ENCODE data around the gene GRM2.

DNA sequence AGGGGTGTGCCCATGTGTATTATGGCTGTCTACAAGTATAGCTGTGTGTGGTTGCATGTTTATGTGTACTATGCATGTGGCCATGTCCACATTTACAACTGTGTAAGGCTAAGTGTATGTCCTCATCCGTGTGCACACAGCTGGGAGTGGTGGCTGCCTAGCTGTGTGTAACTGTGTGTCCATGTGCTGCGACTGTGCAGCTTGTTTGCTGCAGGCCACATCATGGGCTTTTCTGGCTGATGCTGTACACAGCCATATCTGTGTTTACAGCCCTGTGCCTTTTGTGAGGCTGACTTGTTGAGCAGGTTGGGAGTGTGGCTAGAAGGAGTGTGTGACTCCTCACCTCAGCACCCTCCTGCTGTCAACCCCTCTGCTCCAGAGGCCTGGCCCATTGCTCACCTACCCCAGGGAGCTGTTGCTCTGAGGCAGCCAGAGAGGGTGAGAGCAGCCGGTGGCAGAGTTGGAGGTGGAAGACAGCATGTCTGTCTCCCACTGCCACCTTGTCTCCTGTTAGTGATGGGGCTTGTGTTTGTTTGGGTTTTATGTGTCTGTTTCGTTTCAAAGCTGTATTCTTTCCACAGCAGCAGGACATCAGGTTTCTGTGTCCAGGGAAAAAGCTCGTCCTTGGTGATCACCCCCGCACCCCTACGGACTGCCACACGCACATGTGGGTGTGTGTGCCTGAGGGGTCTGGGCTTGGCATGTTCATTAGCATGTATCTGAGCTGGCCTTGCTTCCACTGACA lies 1.4 kb upstream of the GRM2 start:
- no peak for TF ChIP-seq POLR2A (IDR thresholded peaks at IDR 0.05; ENCODE audit: low read depth, low read length)
- no peak for TF ChIP-seq TAF1 (IDR thresholded peaks at IDR 0.05; ENCODE audit: borderline replicate concordance, low read depth, low read length)
- no peak for TF ChIP-seq POLR2AphosphoS5 (IDR thresholded peaks at IDR 0.05; ENCODE audit: low read depth, low read length)

Measured in GM12892 (cell line).